Measurements from ENCODE around the gene SMARCAL1. TPM values are rescaled to one million over a fixed set of nuclear protein-coding genes. Genes with fewer than 3 reads are reported as not detected.

SMARCAL1 gene
- total and polyA plus RNA-seq, 2 of the 4 experiments (the other 2 are of a cell fraction), result 13.6 to 21.0 TPM

DNA sequence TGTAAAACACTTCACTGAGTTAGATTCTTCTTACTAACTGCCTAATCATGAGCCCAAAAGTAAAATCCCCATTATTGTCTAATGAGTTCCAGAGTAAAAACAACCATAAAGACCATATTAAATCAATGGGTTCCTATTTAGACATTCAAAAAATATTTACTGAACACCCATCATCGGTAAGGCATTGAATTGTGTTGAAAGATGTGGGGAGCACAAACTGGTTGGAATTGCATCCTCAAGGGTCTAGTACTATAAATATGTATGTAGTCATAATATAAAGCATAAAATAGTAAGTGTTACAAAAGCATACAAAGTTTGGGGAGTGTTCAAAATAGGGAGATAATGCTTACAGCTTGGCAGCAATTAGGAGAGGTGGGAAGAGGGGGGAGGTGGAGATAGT is 37.0 kb upstream of the SMARCAL1 start:
- Histone ChIP-seq H3K9ac (ENCODE audit: low read depth, low read length) (no peak overlapping the region), H2AK5ac (ENCODE audit: low read depth, low read length) (no peak overlapping the region), H4K5ac (ENCODE audit: low read depth, low read length) (no peak overlapping the region), H3K56ac (ENCODE audit: extremely low read depth, insufficient read depth, low read length) (no peak overlapping the region), H4K8ac (ENCODE audit: low read depth in 2 of 2, low read length in 2 of 2) (no peak overlapping the region), H3K27me3 (ENCODE audit: control insufficient read depth, insufficient read depth, low read length) (no peaks in the 10 kb centered on the region), H4K91ac (ENCODE audit: insufficient read depth, low read depth, low read length) (peak overlapping the region; percentile 57; the same call in 1 of the 2 replicates), H2AK9ac (replicated peaks; ENCODE audit: low read depth, low read length, poor library complexity) (no peak overlapping the region), H3K79me1 (ENCODE audit: low read depth in 1 of 2, low read length in 2 of 2) (peaks cover 0 to 10% of the 10 kb centered on the region in 2 experiments; a peak in 2 of 4 replicates), H3K4me1 (ENCODE audit: control insufficient read depth, insufficient read depth, low read length) (peaks cover 11% of the 10 kb centered on the region; the same call in 1 of the 2 replicates), H3K18ac (ENCODE audit: low read depth, low read length) (no peak overlapping the region), H3K4ac (ENCODE audit: low read depth, low read length) (peak overlapping the region; percentile 54; the same call in 1 of the 2 replicates), H3K27ac (ENCODE audit: insufficient read depth, low read length) (no peak overlapping the region), H2AFZ (replicated peaks; ENCODE audit: low read length, poor library complexity) (no peak overlapping the region), H3K9me1 (ENCODE audit: insufficient read depth, low read length) (peaks cover 8% of the 10 kb centered on the region), H3K14ac (replicated peaks; ENCODE audit: low read depth, low read length) (0 out of 2 replicates have a peak overlapping the region, but pooled peaks have one; percentile 51), H3K4me2 (ENCODE audit: low read depth, low read length) (no peak overlapping the region), H3K9me3 (ENCODE audit: control insufficient read depth, insufficient read depth, low read length) (no peaks in the 10 kb centered on the region), H3K23ac (ENCODE audit: low read depth, low read length) (no peak overlapping the region), H2BK20ac (ENCODE audit: low read depth, low read length) (no peak overlapping the region), H3K36me3 (ENCODE audit: control insufficient read depth, insufficient read depth, low read length) (no peaks in the 10 kb centered on the region), H2BK15ac (ENCODE audit: low read depth, low read length) (peak overlapping the region; percentile 70; the same call in 2 of the 3 replicates), H2BK120ac (ENCODE audit: low read depth, low read length) (peak overlapping the region; percentile 42), H3K4me3 (ENCODE audit: insufficient read depth, low read depth, low read length) (no peak overlapping the region), H2BK5ac (ENCODE audit: low read depth, low read length, poor library complexity, severe bottlenecking) (no peak overlapping the region), H4K20me1 (ENCODE audit: insufficient read depth, low read length) (peaks cover 5% of the 10 kb centered on the region)
- ATAC-seq (ENCODE audit: low read depth) (no peak), DNase-seq (no peak)
- WGBS, 2 experiments (ENCODE audit: extremely low coverage in 2 of 2, insufficient read length in 1 of 2), result no CpG with 5 or more reads among the region's 1 CpG
- no TSS peak for BruUV-seq (replicated peaks)
- in situ Hi-C loops (cut with MboI; ENCODE audit: low sequenced_read_pairs), result no loop called here
- POLR2A ChIA-PET (ENCODE audit: unreplicated experiment), result no interaction called here
- CTCF ChIA-PET, result no interaction called here
- intact Hi-C loops (cut with micrococcal nuclease), result no loop called here
- dilution Hi-C loops (cut with HindIII; ENCODE audit: low sequenced_read_pairs, unreplicated experiment), result no loop called here
- no peak for TF ChIP-seq MXI1 (IDR thresholded peaks at IDR 0.05; ENCODE audit: borderline replicate concordance, low read depth, low read length)
- no peak for TF ChIP-seq NFE2L2 (IDR thresholded peaks at IDR 0.05; ENCODE audit: low read depth, low read length)
- TF ChIP-seq SMC3 (IDR thresholded peaks at IDR 0.05; ENCODE audit: low read depth, low read length), result no peak
- TF ChIP-seq, protein P1, sequence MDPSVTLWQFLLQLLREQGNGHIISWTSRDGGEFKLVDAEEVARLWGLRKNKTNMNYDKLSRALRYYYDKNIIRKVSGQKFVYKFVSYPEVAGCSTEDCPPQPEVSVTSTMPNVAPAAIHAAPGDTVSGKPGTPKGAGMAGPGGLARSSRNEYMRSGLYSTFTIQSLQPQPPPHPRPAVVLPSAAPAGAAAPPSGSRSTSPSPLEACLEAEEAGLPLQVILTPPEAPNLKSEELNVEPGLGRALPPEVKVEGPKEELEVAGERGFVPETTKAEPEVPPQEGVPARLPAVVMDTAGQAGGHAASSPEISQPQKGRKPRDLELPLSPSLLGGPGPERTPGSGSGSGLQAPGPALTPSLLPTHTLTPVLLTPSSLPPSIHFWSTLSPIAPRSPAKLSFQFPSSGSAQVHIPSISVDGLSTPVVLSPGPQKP (IDR thresholded peaks at IDR 0.05; ENCODE audit: borderline replicate concordance, low read depth, low read length), result no peak
- no peak for TF ChIP-seq BHLHE40 (IDR thresholded peaks at IDR 0.05; ENCODE audit: low read depth, low read length)
- TF ChIP-seq, protein P2, sequence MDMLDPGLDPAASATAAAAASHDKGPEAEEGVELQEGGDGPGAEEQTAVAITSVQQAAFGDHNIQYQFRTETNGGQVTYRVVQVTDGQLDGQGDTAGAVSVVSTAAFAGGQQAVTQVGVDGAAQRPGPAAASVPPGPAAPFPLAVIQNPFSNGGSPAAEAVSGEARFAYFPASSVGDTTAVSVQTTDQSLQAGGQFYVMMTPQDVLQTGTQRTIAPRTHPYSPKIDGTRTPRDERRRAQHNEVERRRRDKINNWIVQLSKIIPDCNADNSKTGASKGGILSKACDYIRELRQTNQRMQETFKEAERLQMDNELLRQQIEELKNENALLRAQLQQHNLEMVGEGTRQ (IDR thresholded peaks at IDR 0.05; ENCODE audit: low read depth, low read length), result no peak

Measured in IMR-90 (cell line).